CD4-positive, alpha-beta T cell (primary cell): ENCODE results near the gene ANGEL2. TPM values are rescaled to one million over a fixed set of nuclear protein-coding genes. Genes with fewer than 3 reads are reported as not detected.

ENCODE experiments used
- ATAC-seq: fragments of 200-7000 bp; cut with Tn5 transposase; one replicate; pipeline ENCODE4 v1.10.0; 2022; ENCODE audit warnings: mild to moderate bottlenecking; ENCODE audit not compliant: poor library complexity
- CTCF ChIA-PET: fragments of 350-600 bp; sonication (Branson Sonifier 250); formaldehyde crosslinking; loops from one replicate; lab custom pipeline; 2021; ENCODE audit warnings: antibody characterized with exemption, inconsistent platforms; lab: Charles Lee
- POLR2A ChIA-PET: fragments of 350-600 bp; sonication (Branson Sonifier 250); formaldehyde crosslinking; loops from one replicate; lab custom pipeline; 2021; ENCODE audit warnings: antibody characterized with exemption, inconsistent platforms; lab: Charles Lee
- DNase-seq, 14 experiments: peaks; one replicate each; pipeline ENCODE4 v3.0.0-alpha.2; 2013 to 2020; ENCODE audit warnings: mixed read lengths in 2 of 14
- H3K27ac ChIP-seq, 2 donors: one replicate each; pipeline versions ENCODE4 v1.5.1 to v1.7.0; 2013; ENCODE audit warnings: low read length in 2 of 2, low read depth in 1 of 2, mild to moderate bottlenecking in 1 of 2
- H3K27me3 ChIP-seq, 2 experiments: 1 replicate in 1 of 2; 2 replicates in 1 of 2; pipeline versions ENCODE4 v1.6.1 to v1.7.0; 2013; ENCODE audit warnings: low read length in 2 of 2, control low read depth in 1 of 2, mild to moderate bottlenecking in 1 of 2, moderate library complexity in 1 of 2; ENCODE audit not compliant: insufficient read depth in 2 of 2, control insufficient read depth in 1 of 2
- H3K36me3 ChIP-seq: one replicate; pipeline ENCODE4 v1.6.1; 2013; ENCODE audit warnings: low read length, control low read depth; ENCODE audit not compliant: insufficient read depth
- H3K4me1 ChIP-seq: one replicate; pipeline ENCODE4 v1.6.1; 2013; ENCODE audit warnings: low read length, control low read depth; ENCODE audit not compliant: insufficient read depth
- H3K4me3 ChIP-seq: one replicate; pipeline ENCODE4 v1.5.1; 2013; ENCODE audit warnings: mild to moderate bottlenecking, low read length, moderate library complexity
- H3K9me3 ChIP-seq, 2 experiments: 1 replicate in 1 of 2; 2 replicates in 1 of 2; pipeline versions ENCODE4 v1.6.1 to v1.7.0; 2013; ENCODE audit warnings: low read length in 2 of 2, mild to moderate bottlenecking in 2 of 2, control low read depth in 1 of 2, moderate library complexity in 1 of 2; ENCODE audit not compliant: control insufficient read depth in 1 of 2, insufficient read depth in 1 of 2
- H3K27ac Mint-ChIP-seq: one replicate; pipeline ENCODE4 v1.8.0; 2020; ENCODE audit warnings: mixed read lengths
- H3K27me3 Mint-ChIP-seq: one replicate; pipeline ENCODE4 v1.8.0; 2021; ENCODE audit warnings: mixed read lengths
- H3K36me3 Mint-ChIP-seq: one replicate; pipeline ENCODE4 v1.8.0; 2021; ENCODE audit warnings: low read depth, mixed read lengths
- H3K4me1 Mint-ChIP-seq: one replicate; pipeline ENCODE4 v1.8.0; 2021; ENCODE audit warnings: low read depth, mixed read lengths
- H3K4me3 Mint-ChIP-seq: one replicate; pipeline ENCODE4 v1.8.0; 2020; ENCODE audit warnings: mild to moderate bottlenecking, mixed read lengths
- H3K9me3 Mint-ChIP-seq: one replicate; pipeline ENCODE4 v1.8.0; 2020; ENCODE audit warnings: mixed read lengths
- CTCF ChIP-seq: fragments of 200-600 bp; IDR thresholded peaks from one replicate; pipeline ENCODE4 v1.8.0; 2022; ENCODE audit warnings: antibody characterized with exemption, mild to moderate bottlenecking
- intact Hi-C, 2 experiments: fragments of 100-400 bp; cut with DNase I in 1 of 2; cut with micrococcal nuclease in 1 of 2; formaldehyde crosslinking; loops; one replicate each; pipeline versions ENCODE4 v1.15.1 to v1.9.0; 2023 to 2025; cut with DNase I, micrococcal nuclease
- total RNA-seq, 174 experiments: library from RNA in 2 of 174; stranded (reverse) in 2 of 174; gene quantifications; one replicate each; pipeline ENCODE4 v1.2.3 and lab custom pipeline; 2021 to 2026

Gene ANGEL2
- total RNA-seq, 2 experiments from 2014 or later = 53.0 to 56.2 TPM

GRCh38 chr1:213060836-213061235 is 45.2 kb upstream of the ANGEL2 start:
- H3K36me3 ChIP-seq = no peaks in the 10 kb centered on the region
- no peak overlapping the region for H3K27ac ChIP-seq
- H3K9me3 ChIP-seq = no peaks in the 10 kb centered on the region
- Mint-ChIP-seq H3K4me1 (peaks cover 22% of the 10 kb centered on the region), H3K4me3 (no peak overlapping the region), H3K27me3 (no peaks in the 10 kb centered on the region), H3K36me3 (peaks cover 7% of the 10 kb centered on the region), H3K27ac (no peak overlapping the region), H3K9me3 (no peaks in the 10 kb centered on the region)
- intact Hi-C loops = no loop called here
- ChIA-PET POLR2A (no interaction called here), CTCF (no interaction called here)
- H3K4me1 ChIP-seq = no peaks in the 10 kb centered on the region
- DNase-seq = no peak
- no peak overlapping the region for H3K4me3 ChIP-seq
- H3K27me3 ChIP-seq = no peaks in the 10 kb centered on the region
- no peak for TF ChIP-seq CTCF
- ATAC-seq = no peak

GRCh38 chr1:213057264-213058059 is 41.8 kb upstream of the ANGEL2 start:
- DNase-seq (no peak), ATAC-seq (no peak)
- H3K27me3 ChIP-seq = no peaks in the 10 kb centered on the region
- TF ChIP-seq CTCF = no peak
- H3K4me1 Mint-ChIP-seq = peaks cover 34% of the 10 kb centered on the region
- H3K27ac Mint-ChIP-seq = no peak overlapping the region
- CTCF ChIA-PET = interaction anchor here (1.0 kb wide), 1 partner anchor 10 kb away, joined by 3 read pairs; no protein-coding TSS in a partner anchor
- H3K4me3 ChIP-seq = no peak overlapping the region
- intact Hi-C loops = no loop called here
- H3K36me3 Mint-ChIP-seq = peaks cover 7% of the 10 kb centered on the region
- no peaks in the 10 kb centered on the region for H3K9me3 ChIP-seq
- POLR2A ChIA-PET = no interaction called here
- H3K4me3 Mint-ChIP-seq = no peak overlapping the region
- H3K4me1 ChIP-seq = peaks cover 5% of the 10 kb centered on the region
- no peaks in the 10 kb centered on the region for H3K9me3 Mint-ChIP-seq
- no peak overlapping the region for H3K27ac ChIP-seq
- no peaks in the 10 kb centered on the region for H3K36me3 ChIP-seq
- H3K27me3 Mint-ChIP-seq = no peaks in the 10 kb centered on the region

- ATAC-seq = no peak
- H3K36me3 Mint-ChIP-seq = peaks cover 7% of the 10 kb centered on the region
- intact Hi-C loops = no loop called here
- no peak overlapping the region for H3K27ac Mint-ChIP-seq
- peaks cover 38% of the 10 kb centered on the region for H3K4me1 Mint-ChIP-seq
- no peak for TF ChIP-seq CTCF
- Histone ChIP-seq H3K36me3 (no peaks in the 10 kb centered on the region), H3K27ac (no peak overlapping the region), H3K27me3 (no peaks in the 10 kb centered on the region), H3K4me1 (peaks cover 14% of the 10 kb centered on the region), H3K9me3 (peaks cover 0 to 3% of the 10 kb centered on the region in 2 experiments), H3K4me3 (no peak overlapping the region)
- no peaks in the 10 kb centered on the region for H3K9me3 Mint-ChIP-seq
- DNase-seq = no peak
- ChIA-PET POLR2A (no interaction called here), CTCF (no interaction called here)
- H3K4me3 Mint-ChIP-seq = no peak overlapping the region
- peaks cover 2% of the 10 kb centered on the region for H3K27me3 Mint-ChIP-seq
These were observed 40.1 kb upstream of the ANGEL2 start for GRCh38 chr1:213055767-213056166.
